ENCODE results near the gene PLD2.

DNA sequence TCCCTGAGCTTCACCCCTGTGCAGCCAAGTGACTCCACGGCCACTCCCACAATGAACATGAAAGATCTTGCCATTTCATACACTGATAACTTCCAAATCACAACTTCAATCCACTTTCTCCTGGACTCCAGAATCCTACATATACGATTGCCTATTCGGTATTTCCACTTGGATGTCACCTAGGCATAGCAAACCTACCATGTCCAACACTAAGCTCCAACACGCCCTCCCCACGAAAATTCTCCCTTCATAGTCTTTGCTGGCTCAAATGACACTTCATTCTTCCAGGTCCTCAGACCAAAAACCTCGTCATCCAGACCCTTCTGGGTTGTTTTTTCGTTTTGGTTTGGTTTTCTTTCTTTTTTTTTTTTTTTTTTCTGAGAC, 16.3 kb upstream of the PLD2 start:
- TF ChIP-seq SP1 (IDR thresholded peaks at IDR 0.05) (no peak), FOXK2 (IDR thresholded peaks at IDR 0.05) (no peak), ARNT (IDR thresholded peaks at IDR 0.05) (no peak), ELF4 (IDR thresholded peaks at IDR 0.05) (no peak), FOXM1 (IDR thresholded peaks at IDR 0.05; ENCODE audit: borderline replicate concordance) (no peak), BHLHE40 (IDR thresholded peaks at IDR 0.05; ENCODE audit: borderline replicate concordance) (no peak), ZNF384 (IDR thresholded peaks at IDR 0.05) (no peak), SUZ12 (IDR thresholded peaks at IDR 0.05) (no peak), NFRKB (IDR thresholded peaks at IDR 0.05) (no peak), HDGF (IDR thresholded peaks at IDR 0.05; ENCODE audit: borderline replicate concordance) (no peak)
- TF ChIP-seq, protein P1, sequence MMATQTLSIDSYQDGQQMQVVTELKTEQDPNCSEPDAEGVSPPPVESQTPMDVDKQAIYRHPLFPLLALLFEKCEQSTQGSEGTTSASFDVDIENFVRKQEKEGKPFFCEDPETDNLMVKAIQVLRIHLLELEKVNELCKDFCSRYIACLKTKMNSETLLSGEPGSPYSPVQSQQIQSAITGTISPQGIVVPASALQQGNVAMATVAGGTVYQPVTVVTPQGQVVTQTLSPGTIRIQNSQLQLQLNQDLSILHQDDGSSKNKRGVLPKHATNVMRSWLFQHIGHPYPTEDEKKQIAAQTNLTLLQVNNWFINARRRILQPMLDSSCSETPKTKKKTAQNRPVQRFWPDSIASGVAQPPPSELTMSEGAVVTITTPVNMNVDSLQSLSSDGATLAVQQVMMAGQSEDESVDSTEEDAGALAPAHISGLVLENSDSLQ (IDR thresholded peaks at IDR 0.05), result no peak

Measured in HEK293T (cell line).